ENCODE results near the gene CEP350. TPM values are rescaled to one million over a fixed set of nuclear protein-coding genes. Genes with fewer than 3 reads are reported as not detected.

Gene CEP350
- total and polyA plus RNA-seq, 2 of the 4 experiments (the other 2 are of a cell fraction): 5.0 to 36.4 TPM

DNA sequence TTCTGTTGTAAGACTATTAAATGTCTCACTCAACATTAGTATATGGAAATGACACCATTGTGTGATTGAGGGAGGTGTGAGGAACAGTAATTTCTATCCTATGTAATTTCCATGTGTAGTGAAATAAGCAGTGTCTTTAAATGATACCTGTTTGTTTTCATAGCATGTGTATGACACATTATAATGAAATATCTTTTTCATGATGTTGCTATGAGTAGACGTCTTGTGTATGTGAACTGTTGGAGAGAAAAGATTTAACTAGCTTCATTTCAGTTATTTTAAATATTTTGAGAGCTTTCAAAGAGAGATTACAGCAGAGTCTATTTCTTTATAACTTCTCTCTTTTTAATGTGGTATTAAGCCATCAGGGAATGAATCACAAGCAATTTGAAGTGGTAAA is 128.6 kb downstream of the CEP350 start:
- Histone ChIP-seq H3K4me2 (ENCODE audit: low read depth, low read length) (no peak overlapping the region), H3K27ac (ENCODE audit: insufficient read depth, low read length) (no peak overlapping the region; the same call in 1 of the 2 replicates), H3K56ac (ENCODE audit: extremely low read depth, insufficient read depth, low read length) (no peak overlapping the region), H2BK5ac (ENCODE audit: low read depth, low read length, poor library complexity, severe bottlenecking) (peak overlapping the region; percentile 70), H3K9ac (ENCODE audit: low read depth, low read length) (no peak overlapping the region; the same call in 1 of the 2 replicates), H2AK9ac (replicated peaks; ENCODE audit: low read depth, low read length, poor library complexity) (no peak overlapping the region), H3K14ac (replicated peaks; ENCODE audit: low read depth, low read length) (no peak overlapping the region), H3K79me1 (ENCODE audit: low read depth in 1 of 2, low read length in 2 of 2) (no peaks in the 10 kb centered on the region; a peak in 2 of 4 replicates), H3K4me1 (ENCODE audit: control insufficient read depth, insufficient read depth, low read length) (no peaks in the 10 kb centered on the region; the same call in 1 of the 2 replicates), H3K27me3 (ENCODE audit: control insufficient read depth, insufficient read depth, low read length) (no peaks in the 10 kb centered on the region), H3K18ac (ENCODE audit: low read depth, low read length) (no peak overlapping the region), H4K8ac (ENCODE audit: low read depth in 2 of 2, low read length in 2 of 2) (no peak overlapping the region), H3K4ac (ENCODE audit: low read depth, low read length) (no peak overlapping the region), H2BK120ac (ENCODE audit: low read depth, low read length) (no peak overlapping the region), H3K4me3 (ENCODE audit: insufficient read depth, low read depth, low read length) (no peak overlapping the region), H3K9me3 (ENCODE audit: control insufficient read depth, insufficient read depth, low read length) (no peaks in the 10 kb centered on the region), H4K5ac (ENCODE audit: low read depth, low read length) (no peak overlapping the region), H3K9me1 (ENCODE audit: insufficient read depth, low read length) (peaks cover 2% of the 10 kb centered on the region; the same call in 1 of the 2 replicates), H2AK5ac (ENCODE audit: low read depth, low read length) (no peak overlapping the region), H4K91ac (ENCODE audit: insufficient read depth, low read depth, low read length) (no peak overlapping the region), H3K23ac (ENCODE audit: low read depth, low read length) (no peak overlapping the region), H2BK20ac (ENCODE audit: low read depth, low read length) (no peak overlapping the region), H2BK15ac (ENCODE audit: low read depth, low read length) (no peak overlapping the region), H2AFZ (replicated peaks; ENCODE audit: low read length, poor library complexity) (no peak overlapping the region), H3K36me3 (ENCODE audit: control insufficient read depth, insufficient read depth, low read length) (peaks cover 11% of the 10 kb centered on the region), H4K20me1 (ENCODE audit: insufficient read depth, low read length) (no peaks in the 10 kb centered on the region)
- ATAC-seq (ENCODE audit: low read depth) (peak; percentile 57), DNase-seq (peak; percentile 43)
- dilution Hi-C loops (cut with HindIII; ENCODE audit: low sequenced_read_pairs, unreplicated experiment): no loop called here
- no CpG with 5 or more reads among the region's 1 CpG for WGBS, 2 experiments (ENCODE audit: extremely low coverage in 2 of 2, insufficient read length in 1 of 2)
- ChIA-PET POLR2A (ENCODE audit: unreplicated experiment) (no interaction called here), CTCF (interaction anchor here (1.0 to 1.7 kb wide), 2 partner anchors 13 to 96 kb away, joined by 4 to 6 read pairs; no protein-coding TSS in a partner anchor)
- TSS peak; percentile 43 for BruUV-seq (replicated peaks)
- intact Hi-C loops (cut with micrococcal nuclease): loop anchor here (5.0 kb wide), 1 partner anchor 74 kb away; no protein-coding TSS in a partner anchor
- in situ Hi-C loops (cut with MboI; ENCODE audit: low sequenced_read_pairs): no loop called here
- TF ChIP-seq, protein P1, sequence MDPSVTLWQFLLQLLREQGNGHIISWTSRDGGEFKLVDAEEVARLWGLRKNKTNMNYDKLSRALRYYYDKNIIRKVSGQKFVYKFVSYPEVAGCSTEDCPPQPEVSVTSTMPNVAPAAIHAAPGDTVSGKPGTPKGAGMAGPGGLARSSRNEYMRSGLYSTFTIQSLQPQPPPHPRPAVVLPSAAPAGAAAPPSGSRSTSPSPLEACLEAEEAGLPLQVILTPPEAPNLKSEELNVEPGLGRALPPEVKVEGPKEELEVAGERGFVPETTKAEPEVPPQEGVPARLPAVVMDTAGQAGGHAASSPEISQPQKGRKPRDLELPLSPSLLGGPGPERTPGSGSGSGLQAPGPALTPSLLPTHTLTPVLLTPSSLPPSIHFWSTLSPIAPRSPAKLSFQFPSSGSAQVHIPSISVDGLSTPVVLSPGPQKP (IDR thresholded peaks at IDR 0.05; ENCODE audit: borderline replicate concordance, low read depth, low read length): no peak
- no peak for TF ChIP-seq USF2 (IDR thresholded peaks at IDR 0.05; ENCODE audit: low read depth, low read length)
- no peak for TF ChIP-seq RAD21 (IDR thresholded peaks at IDR 0.05; ENCODE audit: low read length)
- no peak for TF ChIP-seq BHLHE40 (IDR thresholded peaks at IDR 0.05; ENCODE audit: low read depth, low read length)
- no peak for TF ChIP-seq SMC3 (IDR thresholded peaks at IDR 0.05; ENCODE audit: low read depth, low read length)
- TF ChIP-seq MAZ (IDR thresholded peaks at IDR 0.05; ENCODE audit: borderline replicate concordance, low read depth, low read length): no peak
- TF ChIP-seq POLR2A (IDR thresholded peaks at IDR 0.05; ENCODE audit: low read depth, low read length): no peak
- TF ChIP-seq FOS (IDR thresholded peaks at IDR 0.05; ENCODE audit: low read depth, low read length): no peak
- TF ChIP-seq MXI1 (IDR thresholded peaks at IDR 0.05; ENCODE audit: borderline replicate concordance, low read depth, low read length): no peak
- no peak for TF ChIP-seq CHD1 (IDR thresholded peaks at IDR 0.05; ENCODE audit: low read depth, low read length)
- no peak for TF ChIP-seq NFE2L2 (IDR thresholded peaks at IDR 0.05; ENCODE audit: low read depth, low read length)
- TF ChIP-seq RFX5 (IDR thresholded peaks at IDR 0.05; ENCODE audit: low read depth, low read length): no peak
- no peak for TF ChIP-seq RCOR1 (IDR thresholded peaks at IDR 0.05; ENCODE audit: insufficient replicate concordance, low read length)
- no peak for TF ChIP-seq MAFK (IDR thresholded peaks at IDR 0.05; ENCODE audit: low read depth, low read length)
- no peak for TF ChIP-seq CEBPB (IDR thresholded peaks at IDR 0.05; ENCODE audit: low read depth, low read length)
